Measurements from ENCODE around the gene TNNT3.
"Not testable (repeated sequence)": the region's sequence is repeated elsewhere in the genome, so short reads cannot be mapped to it uniquely, and the experiment has no call there.

Gene TNNT3

DNA sequence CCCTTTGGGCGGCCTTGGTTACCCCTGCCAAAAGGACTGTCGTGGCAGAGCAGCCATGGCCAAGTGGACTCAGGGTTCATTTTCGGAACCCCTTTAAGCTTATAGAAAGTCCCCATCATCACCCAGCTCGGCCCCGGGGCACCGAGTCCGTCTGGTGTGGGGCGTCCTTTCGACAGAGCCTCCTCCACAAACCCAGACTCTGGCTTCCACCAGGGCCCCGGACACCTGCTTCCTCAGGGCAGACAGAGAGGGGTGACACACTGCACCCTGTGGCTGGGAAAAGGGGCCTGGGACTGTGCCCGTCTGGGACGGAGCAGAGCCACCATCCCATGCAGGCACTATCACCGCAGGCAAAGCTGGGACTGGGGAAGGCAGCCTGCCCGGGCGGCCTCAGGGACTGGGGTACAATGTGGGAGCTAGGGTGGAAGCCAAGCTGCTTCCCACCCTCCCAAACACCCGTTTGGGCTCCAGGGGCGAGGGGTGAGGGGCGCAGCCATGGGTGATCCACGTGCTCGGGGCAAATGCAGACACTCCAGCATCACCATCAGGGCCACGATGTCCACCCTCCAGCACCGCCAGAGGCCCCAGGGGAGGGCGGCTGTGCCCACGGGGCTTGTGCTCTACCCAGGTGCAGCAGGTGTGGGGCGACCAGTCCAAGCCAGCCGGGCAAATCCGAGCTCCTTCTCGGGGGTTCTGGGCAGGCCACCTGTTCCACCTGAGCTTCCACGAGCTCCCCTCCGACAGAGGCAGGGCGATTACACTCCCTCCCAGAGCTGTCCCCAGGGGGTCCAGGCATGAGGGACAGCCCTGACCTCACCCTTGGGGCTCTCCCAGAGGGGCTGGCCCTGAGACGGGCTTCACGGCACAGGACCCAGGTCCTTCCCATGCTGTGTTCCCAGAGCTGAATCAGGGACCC is 15.9 kb downstream of the TNNT3 start:
- ATAC-seq (no peak), DNase-seq (no peak)

DNA sequence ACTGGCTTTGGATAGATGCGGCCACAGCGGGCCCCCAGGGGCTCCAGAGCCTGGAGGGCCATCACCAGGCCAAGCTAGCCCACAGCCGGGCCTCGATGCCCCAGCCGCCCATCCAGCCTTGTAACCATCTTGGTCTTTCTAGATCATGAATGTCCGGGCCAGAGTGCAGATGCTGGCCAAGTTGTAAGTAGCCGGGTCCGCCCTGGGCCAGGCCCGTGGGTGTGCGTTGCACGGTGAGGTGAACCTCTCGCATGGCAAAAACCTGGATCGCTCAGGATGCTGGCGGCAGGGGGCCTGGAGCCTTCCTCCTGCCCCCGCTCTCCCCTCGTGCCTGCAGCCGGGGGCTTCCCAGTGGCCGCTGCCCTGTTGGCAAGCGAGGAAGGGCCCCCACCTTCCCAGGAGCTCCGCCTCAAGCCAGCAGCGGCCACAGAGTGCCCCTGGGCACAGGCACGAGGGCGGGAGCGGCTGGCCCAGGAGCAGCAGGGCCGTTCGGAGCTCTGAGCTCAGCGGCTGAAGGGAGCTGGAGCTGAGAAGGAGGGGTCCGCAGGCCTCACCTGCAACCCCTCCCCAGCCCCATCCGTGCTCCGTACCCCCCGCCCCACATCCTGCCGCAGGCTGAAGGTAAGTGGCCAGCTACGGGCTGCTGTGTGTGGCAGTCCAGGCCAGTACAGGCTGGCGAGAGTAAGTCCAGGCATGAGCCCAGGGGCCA is 16.7 kb downstream of the TNNT3 start:
- ATAC-seq: no peak
- DNase-seq: no peak

DNA sequence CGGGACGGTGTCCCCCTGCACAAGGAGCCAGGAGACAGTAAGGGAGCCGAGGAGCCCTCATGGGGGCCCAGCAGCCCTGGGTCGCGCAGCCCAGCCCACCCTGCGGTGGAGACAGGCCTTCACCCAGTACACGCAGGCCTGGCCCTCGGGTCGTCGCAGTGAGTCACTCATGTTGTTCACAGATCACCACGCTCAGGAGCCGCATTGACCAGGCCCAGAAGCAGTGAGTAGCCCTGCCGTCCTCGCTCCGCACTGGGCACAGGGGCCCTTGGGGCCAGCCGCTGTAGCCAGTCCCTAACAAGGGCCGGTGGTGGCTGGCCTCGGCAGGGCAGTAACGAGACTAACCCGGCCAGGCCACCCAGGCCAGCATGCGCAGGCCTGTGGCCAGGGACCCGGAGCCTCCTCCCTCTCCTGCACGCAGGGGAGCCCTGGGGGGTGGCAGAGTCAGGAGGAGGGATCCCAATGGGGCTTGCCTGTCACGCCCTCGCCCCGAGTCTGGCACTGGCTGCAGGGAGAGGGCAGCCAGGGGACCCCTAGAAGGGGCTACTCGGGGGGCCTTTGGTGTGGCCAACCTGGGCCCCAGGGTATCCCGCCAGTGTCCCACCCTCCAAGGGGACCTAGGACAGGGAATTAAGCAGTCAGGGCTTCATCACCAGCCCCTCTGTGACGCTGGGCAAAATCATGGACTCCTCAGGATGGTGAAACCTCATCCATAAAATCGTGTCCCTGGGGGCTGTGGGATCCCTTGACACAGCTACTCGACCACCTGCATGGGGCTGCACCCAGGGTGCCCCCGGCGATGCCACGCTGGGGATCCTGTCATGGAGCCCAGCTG is 17.5 kb downstream of the TNNT3 start:
- ATAC-seq (no peak), DNase-seq (no peak)

DNA sequence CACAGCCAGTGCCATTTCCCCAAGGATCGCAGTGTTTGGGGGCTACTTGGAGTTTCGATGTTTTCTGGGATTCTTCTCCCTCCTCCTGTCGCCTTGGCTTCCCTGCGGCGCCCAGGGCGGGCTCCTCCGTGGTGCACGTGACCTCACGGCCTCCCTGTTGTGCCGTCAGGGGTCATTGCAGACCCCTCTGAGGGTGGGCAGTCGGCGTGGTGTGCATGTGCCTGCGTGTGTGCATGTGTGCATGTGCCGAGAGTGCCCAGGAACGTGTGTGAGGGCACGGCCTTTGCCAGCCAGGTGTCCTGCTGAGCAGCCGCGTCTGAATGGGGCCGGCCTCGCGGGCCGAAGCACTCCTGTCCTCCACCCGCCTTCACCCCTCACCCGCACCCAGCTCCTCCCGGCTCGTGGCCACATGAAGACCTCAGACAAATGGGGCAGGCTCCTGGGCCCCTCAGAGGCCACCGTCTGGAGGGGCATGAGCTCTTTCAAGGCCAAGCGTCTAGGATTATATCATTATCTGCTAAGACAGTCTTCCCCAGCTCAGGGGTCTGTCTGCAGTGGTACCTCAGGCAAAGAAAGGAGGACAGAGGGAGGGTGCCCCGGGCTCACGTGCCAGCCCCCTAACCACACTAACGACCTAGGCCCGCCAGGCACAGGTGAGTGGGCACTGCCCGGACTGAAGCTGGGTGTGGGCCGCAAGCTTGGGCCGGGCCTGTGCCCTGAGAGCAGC is 18.3 kb downstream of the TNNT3 start:
- no peak for DNase-seq
- no peak for ATAC-seq

DNA sequence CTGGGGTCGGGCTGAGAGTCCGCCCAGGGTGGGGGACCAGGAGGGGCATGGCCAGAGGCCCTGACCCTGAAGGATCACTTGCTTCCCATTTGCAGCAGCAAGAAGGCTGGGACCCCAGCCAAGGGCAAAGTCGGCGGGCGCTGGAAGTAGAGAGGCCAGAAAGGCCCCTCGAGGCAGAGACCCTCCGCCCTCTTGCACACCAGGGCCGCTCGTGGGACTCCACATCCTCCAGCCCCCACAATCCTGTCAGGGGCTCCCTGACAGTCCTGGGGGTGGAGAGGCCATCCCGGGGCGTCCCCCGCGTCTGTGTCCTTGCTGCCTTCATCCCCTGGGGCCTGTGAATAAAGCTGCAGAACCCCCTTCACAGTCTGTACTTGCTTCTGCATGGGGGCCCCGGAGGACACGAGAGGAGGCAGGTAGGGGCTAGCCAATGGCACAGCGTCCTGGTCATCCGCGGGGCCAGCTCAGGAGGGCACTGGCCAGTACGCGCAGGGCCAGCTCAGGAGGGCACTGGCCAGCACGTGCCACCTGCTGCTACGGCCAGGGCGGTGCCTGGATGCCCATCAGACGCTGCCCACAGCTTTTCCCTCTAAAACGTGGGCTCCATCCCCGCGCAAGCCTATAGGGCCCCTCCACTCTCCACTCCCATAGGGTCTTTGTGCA is 19.0 kb downstream of the TNNT3 start:
- DNase-seq (no peak), ATAC-seq (no peak)

DNA sequence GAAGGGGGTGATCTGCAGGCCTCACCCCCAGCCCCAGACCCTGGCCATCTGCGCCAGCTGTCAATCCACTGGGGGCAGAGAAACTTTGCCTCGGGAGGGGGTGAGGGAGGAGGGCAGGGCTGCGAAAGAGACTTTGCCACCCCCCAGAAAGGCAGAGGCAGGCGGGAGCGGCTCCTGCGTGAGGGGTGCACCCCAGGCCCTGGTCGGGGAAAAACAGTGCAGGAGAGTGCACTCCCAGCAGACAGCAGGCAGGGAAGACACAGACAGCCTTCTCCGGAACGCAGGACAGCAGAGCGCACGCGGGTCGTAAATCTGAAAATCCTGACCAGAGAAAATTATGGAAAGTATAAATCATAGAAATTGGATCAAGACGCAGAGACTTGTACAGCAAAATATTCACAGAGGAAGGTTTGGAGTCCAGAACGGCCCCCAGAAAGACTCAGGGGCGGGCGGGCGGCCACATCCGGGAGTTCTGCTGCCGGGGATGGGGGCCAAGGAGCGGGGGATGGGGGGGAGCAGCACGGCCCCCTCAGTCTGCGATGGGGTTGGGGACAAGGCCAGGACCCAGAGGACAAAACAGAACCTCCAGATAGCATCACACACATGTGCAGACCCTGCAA is 19.6 kb downstream of the TNNT3 start:
- DNase-seq (peak; percentile 41), ATAC-seq (no peak)

DNA sequence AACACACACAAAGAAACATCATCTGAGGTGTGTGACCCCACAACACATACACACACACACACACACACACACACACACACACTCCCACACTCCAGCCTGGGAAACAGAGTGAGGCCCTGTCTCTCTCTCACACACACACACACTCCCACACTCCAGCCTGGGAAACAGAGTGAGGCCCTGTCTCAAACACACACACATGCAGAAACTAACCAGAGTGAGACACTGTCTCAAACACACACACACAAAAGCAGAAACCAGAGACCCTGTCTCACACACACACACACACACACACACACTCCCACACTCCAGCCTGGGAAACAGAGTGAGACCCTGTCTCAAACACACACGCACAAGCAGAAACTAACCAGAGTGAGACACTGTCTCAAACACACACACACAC is 20.3 kb downstream of the TNNT3 start:
- not testable (repeated sequence) for DNase-seq

DNA sequence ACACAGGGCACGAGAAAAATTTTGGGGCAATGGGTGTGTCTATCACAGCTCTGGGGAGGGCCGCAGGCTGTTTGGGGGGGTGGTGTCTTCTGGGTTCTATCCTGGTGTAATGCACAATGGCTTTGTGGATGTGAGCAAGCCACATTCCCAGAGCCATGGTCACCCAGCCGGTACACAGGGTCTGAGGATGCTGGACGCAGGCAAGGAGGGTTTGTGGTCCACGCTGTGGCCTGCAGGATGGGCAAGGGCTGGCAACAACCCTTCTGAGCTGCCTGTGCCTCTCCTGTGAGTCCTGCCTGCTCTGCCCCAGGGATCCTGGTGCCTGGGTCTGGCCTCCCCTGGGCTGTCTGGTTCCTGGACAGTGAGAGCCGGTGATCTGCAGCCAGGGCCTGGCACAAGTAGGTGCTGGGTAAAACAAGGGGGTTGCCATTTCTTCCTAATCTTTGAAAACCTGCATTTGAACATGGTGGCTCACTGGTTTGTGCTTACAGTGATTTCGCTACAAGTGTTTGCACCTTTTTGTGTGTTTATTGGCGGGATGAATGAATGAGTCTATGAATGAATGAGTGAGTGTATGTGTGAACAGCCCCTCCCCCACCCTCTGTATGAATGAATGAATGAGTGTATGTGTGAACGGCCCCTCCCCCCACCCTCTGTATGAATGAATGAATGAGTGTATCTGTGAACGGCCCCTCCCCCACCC is 23.2 kb downstream of the TNNT3 start:
- DNase-seq (peak; percentile 2), ATAC-seq (no peak)

More for the DNA sequence above, 20.3 kb downstream of the TNNT3 start:
- ATAC-seq: peak; percentile 35

DNA sequence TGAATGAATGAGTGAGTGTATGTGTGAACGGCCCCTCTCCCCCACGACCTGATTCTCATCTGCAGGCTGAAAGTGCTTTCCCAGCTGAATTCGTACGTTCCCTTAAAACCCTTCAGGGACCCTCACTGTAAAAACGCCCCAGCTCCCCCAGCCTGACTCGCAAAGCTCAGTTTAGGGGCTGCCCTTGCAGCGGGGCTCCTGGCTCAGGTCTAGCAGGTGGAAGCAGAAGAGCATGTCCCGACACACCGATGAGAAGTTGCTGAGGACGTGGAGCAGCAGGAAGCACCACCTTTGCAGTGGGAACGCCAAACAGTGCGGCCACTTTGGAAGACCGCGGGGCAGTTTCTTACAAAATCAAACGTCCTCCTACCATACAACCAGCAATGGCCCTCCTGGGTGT is 24.1 kb downstream of the TNNT3 start:
- DNase-seq (peak; percentile 1), ATAC-seq (no peak)

DNA sequence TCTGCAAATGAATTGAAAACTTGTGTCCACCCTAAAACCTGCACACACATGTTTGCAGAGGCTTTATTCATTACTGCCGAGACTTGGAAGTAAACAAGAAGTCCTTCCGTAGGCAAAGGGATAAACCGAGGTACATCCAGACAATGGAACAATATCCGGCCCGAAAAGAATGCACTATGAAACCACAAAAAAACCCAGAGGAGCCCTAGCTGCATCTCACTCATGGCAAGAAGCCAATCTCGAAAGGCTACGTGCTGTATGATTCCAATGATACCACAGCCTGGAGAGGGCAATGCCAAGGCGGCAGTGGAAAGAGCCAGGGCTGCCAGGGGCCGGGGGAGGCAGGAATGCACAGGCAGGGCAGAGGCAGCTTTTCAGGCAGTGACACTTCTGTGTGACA is 24.5 kb downstream of the TNNT3 start:
- DNase-seq: peak; percentile 2
- ATAC-seq: no peak

DNA sequence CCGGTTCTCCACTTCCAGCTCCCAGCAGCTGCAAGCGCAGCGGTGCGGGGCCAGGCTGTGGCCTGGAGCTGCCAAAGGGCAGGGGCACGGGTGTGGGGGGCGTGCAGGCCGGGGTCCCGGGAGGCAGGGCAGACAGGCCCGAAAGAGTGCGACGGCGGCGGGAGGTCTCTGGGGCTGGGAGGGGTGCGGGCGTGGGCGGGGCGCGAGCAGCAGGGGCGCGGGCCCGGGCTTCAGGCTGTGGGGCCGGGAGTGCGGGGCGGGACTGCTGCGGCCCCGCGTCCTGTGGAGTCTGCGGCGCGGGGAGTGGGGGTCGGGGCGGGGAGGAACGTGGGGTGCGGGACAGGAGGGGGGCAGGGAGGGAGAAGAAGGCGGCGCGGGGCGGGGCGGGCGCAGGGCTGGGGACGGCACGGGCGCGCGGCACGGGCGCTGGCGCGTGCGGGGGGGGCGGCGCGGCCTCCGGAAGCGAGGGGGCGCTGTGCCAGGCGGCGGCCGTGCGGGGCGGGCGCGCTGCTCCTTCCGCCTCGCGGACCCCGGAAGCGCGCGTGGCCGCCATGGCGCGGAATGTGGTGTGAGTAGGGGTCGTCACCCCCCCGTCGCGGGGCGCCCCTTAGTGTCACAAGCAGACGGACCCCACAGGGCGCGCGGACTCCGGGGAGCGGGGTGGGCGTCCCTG is 27.4 kb downstream of the TNNT3 start, which contains the start of gene MRPL23:
Gene MRPL23 (plus strand): TSS at position 521 of the 673 bp plus-strand sequence. CDS start 31 bp downstream, at position 552.
- peak; percentile 86 for ATAC-seq
- DNase-seq: peak; percentile 20

DNA sequence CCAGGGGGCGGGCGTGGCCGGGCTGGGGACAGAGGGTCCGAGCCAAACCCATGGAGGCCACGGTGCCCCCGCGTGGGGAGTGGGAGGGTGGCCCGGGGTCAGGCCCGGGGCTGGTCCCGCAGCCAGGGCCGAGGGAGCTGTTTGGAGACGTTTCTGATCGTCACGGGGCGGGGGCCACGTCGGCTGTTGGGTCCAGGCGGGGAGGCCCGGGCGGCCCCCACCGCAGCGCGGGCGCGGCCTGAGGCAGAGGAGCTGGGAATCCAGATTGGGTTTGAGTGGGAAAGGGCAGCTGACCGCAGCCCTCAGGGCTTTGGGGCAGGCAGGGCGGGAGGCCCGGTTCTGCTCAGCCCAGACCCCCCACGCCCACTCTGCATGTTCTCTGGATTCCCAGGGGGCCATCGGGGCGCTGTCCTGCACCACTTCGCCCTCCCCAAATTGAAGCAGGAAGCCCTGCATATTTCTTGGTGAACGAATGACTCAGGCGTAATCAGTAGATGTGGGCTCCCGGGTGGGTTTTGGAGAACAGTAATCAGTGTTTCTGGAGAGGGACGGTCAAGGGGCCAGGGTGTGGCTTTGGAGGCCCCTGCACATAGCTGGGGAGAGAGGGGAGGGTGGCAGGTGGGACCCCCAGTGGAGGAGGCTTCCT is 28.2 kb downstream of the TNNT3 start:
- DNase-seq (no peak), ATAC-seq (no peak)

DNA sequence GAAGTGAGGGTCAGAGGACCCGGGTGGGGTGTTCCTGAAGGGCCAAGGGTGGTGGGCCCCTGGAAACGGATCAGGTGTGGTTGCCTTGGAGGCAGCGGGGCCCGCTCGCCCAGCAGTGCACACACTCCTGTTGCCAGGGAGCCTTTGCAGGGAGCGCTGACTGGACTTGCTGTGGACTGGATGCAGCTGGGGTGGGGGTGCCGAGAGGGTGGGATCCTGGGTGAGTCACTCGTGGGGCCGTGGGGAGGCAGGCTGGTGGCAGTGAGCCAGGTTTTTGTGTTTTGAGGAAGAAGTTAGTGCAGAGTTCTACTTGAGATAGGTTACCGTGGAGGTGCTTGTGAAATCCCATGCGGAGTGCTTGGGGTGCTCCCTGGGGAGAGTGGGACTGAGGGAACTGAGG is 28.9 kb downstream of the TNNT3 start:
- no peak for DNase-seq
- ATAC-seq: no peak

DNA sequence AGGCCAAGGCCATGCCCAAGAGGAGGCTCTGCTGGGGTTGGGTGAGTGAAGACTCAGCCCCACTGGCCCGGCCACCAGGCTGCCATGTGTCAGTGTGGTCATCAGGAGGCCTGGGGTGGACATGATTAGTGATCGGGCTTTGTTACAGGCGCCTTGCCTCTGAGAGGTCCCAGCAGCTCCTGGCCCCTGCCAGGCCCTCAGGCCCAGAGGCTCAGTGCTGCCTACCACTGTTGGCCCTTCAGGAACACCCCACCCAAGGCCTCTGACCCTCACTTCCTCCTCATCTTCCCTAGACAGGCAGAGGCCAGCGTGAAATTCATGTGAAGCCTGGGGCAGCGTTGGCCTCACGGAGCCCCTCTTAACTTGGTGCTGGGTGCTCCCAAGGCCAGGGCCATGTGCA is 29.8 kb downstream of the TNNT3 start:
- DNase-seq (no peak), ATAC-seq (no peak)

DNA sequence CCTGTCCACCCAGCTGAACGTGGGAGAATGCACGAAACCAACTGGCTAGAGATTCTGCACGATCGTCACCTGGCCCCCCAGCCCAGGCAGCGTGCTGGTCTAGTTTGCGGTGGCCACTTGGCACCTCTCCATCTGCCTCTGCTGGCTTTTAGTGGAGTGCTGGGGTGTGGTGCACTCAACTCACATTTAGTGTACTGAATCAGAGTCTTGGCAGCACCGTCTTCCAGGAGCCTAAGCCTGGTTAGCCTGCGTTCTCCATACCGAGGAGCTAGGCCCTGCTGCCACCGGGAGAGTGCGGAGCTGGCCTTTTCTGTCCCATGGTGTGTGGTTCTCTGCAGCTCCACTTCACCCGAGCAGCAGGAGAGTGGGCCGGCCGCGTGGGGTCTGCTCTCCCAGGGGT is 30.4 kb downstream of the TNNT3 start:
- no peak for ATAC-seq
- DNase-seq: no peak

DNA sequence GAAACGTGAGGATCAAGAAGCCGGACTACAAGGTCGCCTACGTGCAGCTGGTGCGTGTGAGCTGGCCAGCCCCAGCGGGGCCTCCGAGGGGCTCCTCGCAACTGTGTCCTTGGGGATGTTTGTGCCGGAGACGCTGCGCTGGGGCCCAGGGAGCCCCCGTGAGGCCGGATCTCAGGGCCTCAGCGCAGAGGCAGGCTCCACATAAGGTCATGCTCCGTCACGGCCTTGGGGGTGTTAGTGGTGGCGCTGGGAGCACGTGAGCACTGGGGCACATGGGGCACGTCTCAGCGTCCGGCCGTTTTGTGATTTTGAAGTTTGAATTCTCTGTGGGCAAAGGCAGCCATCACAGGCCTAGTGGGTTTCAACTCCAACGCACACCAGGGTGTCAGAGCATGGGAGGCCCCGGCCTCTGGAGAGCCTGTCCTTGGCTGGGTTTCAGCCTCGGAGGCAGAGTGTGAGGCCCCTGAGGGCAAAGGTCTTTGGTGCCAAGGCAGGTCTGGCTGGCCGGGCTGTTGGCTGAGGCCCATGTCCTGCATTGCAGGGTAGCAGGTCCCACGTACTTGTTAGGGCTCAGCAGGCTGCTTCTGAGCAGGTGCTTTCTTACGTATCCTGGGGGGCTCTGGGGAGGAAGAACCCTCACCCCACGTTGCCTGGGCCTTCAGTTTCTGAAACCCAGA is 33.4 kb downstream of the TNNT3 start:
- DNase-seq: no peak
- ATAC-seq: no peak

DNA sequence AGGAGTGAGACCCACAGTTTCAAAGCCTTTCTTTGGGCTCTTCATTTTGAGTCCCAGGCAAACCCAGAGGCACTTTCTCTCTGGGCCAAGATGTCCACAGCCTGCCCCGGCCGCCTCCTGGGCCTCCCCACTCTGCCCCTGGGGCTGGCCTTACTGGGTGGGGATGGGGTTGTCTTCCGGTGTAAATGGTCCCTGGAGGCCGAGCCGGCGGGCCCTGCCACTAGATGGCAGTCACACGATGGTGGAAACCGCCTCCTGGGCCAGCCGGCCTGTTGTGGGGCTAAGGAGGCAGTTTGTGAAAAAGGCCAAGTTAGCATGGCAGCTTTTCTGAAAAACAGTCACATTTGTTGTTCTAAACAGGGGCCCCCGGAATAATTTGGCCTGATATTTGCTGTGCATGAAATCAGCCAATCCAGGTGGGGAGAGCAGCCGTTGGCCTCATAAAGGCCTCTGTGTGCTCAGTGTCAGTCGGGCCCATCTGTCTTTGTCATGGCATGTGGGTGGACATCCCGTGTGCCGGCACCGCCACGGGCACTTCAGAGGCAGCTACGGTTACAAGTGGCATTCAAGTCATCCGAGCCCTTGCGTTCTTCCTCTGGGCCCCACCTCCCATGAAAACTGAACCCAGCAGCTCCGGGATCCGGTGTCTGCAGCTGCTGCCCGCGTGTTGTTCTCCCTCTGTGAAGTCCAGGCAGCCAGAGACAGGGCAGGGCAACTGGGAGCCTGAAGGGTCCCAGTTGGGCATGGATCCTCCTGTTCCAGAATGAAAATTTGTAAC is 34.2 kb downstream of the TNNT3 start:
- ATAC-seq (no peak), DNase-seq (no peak)

DNA sequence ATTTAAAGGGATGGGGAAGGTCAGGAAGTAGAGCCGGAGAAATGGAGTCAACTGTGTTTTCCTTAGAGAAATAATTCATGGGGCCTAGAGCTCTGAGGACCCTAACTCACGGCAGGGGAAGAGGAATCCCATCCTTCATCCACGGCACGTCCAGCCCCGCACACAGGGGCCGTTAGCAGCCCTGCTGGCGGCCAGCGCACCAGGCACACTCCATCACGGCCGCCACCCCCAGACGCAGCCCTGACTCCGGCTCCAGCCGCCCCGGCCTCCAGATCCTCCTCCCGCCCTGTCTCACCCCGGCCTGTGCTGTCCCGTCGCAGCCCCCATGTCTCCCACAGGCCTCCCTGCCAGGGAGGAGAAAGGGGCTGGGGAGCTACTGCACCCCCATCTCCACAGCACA is 38.9 kb downstream of the TNNT3 start:
- DNase-seq (no peak), ATAC-seq (no peak)
